Dermis blood vessel endothelial cell (primary cell): Measurements from ENCODE around the gene TMEM154. TPM values are rescaled to one million over a fixed set of nuclear protein-coding genes. Genes with fewer than 3 reads are reported as not detected.

Experiments used
- DNase-seq: peaks from one replicate; pipeline ENCODE4 v3.0.0; 2010
- total RNA-seq: library from RNA; depleted of rRNA; stranded (reverse); fragments of >200 nt; gene quantifications from 2 replicates; pipeline ENCODE4 v1.2.3, GENCODE V29; 2014

The TMEM154 gene
- total RNA-seq, 1 donor from 2014 or later = 1.0 TPM

GRCh38 chr4:152693871-152694270 is 14.1 kb upstream of the TMEM154 start:
- DNase-seq = no peak

GRCh38 chr4:152691761-152692160 is 12.0 kb upstream of the TMEM154 start:
- DNase-seq = no peak

GRCh38 chr4:152690706-152691651 is 11.2 kb upstream of the TMEM154 start:
- DNase-seq = no peak

GRCh38 chr4:152689615-152690501 is 10.1 kb upstream of the TMEM154 start:
- DNase-seq = no peak

- DNase-seq = no peak
Measured at GRCh38 chr4:152687974-152688599, 8.3 kb upstream of the TMEM154 start.

GRCh38 chr4:152686452-152687013 is 6.7 kb upstream of the TMEM154 start:
- no peak for DNase-seq

- DNase-seq = no peak
Measured at GRCh38 chr4:152684587-152684986, 4.8 kb upstream of the TMEM154 start.

DNA sequence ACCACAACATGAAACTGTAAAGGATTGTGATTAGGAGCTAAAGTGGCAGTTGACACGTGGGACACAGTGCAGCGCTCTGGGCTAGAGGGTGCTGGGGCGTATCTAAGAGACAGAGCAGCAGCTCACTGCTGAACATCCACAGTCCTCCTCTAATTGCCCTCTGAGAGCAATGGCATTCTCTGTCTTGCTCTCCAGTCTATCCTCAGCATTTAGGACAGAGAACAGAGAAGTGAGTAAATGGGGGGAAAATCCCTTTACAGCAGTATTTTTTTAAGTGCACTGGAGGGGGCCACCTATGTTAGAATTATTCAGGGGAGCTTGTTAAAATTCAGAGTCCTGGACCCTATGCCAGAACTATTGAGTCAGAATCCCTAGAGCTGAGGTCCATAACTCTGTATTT is 4.2 kb upstream of the TMEM154 start:
- no peak for DNase-seq

- DNase-seq = no peak
Measured at GRCh38 chr4:152682143-152682941, 2.5 kb upstream of the TMEM154 start.

DNA sequence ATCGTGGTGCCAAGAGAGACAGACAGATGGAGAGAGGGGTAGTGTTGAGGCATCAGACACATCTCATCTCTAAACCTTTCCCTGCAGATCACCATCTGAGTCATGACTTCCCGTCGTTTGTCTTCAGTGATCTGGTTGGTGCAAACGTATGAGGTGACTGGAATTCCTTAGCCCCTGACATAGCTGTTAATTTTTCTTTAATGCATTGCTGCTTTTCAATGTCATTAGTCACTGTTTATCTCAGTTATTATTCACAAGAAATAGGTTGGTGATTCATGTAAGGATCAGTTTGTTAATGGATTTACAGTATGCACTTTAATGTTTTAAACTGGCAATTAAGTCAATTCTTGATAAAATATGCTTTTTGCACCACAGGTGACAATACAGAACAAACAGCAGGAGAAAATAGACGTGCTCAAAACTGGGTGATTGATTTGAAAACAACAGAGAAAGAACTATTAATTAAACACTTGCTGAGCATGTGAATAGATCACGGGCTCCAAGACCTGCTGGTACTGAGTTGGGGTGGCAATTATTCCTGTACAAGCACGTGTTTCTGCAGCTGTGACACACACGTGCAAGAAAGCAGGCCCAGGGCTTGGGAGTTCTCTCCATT is 1.3 kb upstream of the TMEM154 start:
- DNase-seq = peak; percentile 78

DNA sequence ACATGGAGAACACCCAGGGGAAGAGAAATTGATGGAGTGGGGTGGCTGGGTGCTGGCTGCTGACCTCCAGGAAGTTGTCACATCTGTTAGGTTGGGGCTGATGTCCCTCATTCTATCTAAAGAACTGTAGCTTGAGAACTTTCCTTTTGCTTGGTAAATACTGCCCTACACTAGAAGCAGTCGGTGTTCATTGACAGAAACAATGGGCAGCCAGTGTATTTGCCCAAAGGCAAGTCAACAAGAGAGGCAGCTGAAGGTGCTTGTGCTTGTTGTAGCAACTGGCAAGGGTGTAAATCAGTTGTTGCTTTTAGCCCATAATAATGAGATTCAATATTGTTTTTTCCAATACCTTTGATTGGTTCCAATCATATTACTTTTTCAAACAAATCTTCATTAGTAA is 956 bp downstream of the TMEM154 start:
- peak; percentile 16 for DNase-seq

DNA sequence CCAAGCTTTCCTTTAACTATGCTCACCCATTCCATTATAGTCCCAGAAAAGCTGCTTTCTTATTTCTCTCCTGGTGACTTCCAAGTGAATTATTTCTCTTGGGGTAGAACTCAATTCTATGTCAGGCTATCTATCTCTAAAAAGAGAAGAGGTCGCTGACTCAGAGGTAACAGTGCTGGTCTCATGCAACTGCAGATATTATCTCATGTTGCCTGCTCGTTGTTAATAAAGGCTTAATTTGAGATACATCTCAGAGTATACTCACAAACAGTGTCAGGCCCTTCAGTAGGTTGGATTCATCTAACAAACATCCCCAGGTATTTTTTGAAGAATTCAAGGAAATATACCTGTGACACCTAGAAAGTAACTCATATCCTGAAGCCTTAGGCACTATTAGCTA is 2.7 kb downstream of the TMEM154 start:
- no peak for DNase-seq

DNA sequence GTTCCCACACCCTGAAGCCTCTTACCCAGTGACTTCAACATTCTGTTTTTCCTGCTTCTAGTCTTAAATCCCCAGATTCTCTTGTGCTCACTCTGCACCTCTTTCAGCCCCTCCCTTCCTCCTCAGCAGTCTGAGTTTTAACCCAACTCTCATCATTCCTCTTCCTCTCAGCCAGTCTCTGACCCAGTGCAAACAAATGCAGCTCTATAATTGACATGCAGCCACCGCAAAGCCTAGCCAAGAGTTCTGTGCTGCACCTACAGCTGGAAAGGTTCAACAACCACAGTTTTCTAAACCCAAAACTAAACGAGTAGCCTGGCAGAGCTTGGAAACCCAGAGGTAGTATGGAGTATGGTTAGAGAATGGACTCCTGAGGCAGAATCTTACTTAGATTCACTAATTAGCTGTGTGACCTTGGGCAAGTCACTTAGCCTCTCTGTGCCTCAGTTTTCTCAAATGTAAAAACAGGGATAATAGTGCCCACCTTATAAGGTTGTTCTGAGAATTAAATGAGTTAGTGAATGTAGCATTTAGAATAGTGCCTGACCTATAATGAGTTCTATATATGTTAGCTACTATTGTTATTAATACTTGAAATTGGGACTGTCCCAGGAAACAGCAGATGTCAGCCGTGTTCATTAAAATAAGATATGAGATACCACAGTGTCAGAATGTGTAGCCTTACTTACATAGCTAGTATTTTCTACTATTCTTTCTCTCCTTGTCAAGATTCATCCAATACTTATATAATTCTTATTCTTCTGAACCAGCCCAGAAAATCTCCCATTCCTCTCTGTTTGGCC is 3.5 kb downstream of the TMEM154 start:
- no peak for DNase-seq

DNA sequence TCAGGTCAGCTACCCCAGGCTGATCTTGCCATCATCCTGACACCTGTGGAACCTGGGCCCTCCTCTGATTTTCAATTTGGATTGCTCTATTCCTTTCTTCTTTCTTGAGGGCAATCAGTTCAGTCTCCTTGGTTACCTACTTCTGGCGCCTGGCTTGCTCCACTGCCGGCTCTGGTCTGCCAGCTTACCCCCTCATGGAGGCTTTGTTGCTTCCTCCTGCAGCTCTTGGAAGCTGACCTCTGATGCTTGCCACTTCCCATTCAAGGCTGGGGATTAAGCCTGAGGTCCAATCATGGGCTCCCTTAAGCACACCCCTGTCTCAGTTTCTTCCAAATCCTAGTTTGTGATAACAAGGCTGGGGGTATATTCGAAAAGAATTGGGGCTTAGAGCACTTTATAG is 5.4 kb downstream of the TMEM154 start:
- DNase-seq = no peak

- DNase-seq = no peak
Measured at GRCh38 chr4:152673489-152673888, 6.3 kb downstream of the TMEM154 start.

GRCh38 chr4:152672206-152673092 is 7.3 kb downstream of the TMEM154 start:
- no peak for DNase-seq

- no peak for DNase-seq
Measured at GRCh38 chr4:152668338-152668964, 11.3 kb downstream of the TMEM154 start.

DNA sequence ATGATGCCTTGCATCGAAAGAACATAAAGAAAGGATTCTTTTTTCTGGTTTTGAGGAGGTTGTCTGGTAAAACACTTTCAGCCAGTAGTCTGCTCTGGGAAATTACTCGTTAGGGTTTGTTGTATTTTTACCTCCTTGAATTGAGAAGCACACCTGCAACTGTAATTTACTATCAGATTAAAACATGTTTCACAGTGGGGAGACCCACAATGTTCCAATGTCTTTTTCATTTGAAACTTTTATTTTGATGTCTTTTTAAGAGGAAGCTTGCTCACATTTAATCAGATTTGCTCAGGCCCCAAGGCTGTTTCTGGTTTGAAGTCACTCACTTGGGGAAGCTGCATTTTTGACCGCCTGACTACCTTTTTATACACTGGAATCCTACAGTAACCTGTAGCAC is 12.0 kb downstream of the TMEM154 start:
- no peak for DNase-seq

DNA sequence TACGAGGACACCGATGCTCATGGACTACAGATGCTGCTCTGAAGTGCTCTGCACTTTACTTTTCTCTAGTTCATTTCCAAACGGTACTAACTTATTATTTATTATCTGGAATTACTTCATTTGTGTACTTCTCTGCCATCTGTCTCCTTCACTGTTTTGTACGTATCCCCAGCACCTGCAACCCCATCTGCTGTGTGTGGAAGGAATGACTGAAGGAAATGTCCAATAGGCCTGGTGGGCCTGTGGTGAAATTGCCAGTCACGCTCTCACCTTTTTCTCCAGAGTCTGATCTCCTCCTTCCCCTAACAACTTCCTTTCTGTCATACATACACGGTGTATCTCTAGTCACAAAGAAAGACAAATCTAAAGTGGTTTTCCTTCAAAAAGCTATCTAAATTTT is 12.9 kb downstream of the TMEM154 start:
- no peak for DNase-seq
